ENCODE measurements around the gene FOSL2. TPM values are rescaled to one million over a fixed set of nuclear protein-coding genes. Genes with fewer than 3 reads are reported as not detected.
A peak's percentile ranks its signal among the peaks of the same experiment; 100 is the strongest.

Gene FOSL2
- total RNA-seq, 1 donor from 2014 or later, result 38.4 TPM

- Mint-ChIP-seq H3K4me3 (ENCODE audit: low read depth) (no peak overlapping the region), H3K27ac (no peak overlapping the region), H3K27me3 (no peaks in the 10 kb centered on the region), H3K36me3 (ENCODE audit: insufficient read depth) (peaks cover 1% of the 10 kb centered on the region), H3K9me3 (ENCODE audit: low read depth) (peaks cover 12% of the 10 kb centered on the region), H3K4me1 (ENCODE audit: low read depth) (peaks cover 9% of the 10 kb centered on the region)
- no peak for DNase-seq (ENCODE audit: low spot score, unreplicated experiment)
- TF ChIP-seq, protein P1, sequence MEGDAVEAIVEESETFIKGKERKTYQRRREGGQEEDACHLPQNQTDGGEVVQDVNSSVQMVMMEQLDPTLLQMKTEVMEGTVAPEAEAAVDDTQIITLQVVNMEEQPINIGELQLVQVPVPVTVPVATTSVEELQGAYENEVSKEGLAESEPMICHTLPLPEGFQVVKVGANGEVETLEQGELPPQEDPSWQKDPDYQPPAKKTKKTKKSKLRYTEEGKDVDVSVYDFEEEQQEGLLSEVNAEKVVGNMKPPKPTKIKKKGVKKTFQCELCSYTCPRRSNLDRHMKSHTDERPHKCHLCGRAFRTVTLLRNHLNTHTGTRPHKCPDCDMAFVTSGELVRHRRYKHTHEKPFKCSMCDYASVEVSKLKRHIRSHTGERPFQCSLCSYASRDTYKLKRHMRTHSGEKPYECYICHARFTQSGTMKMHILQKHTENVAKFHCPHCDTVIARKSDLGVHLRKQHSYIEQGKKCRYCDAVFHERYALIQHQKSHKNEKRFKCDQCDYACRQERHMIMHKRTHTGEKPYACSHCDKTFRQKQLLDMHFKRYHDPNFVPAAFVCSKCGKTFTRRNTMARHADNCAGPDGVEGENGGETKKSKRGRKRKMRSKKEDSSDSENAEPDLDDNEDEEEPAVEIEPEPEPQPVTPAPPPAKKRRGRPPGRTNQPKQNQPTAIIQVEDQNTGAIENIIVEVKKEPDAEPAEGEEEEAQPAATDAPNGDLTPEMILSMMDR (IDR thresholded peaks at IDR 0.05; ENCODE audit: unreplicated experiment), result no peak
Measured at GRCh38 chr2:28433935-28434599, 41.4 kb downstream of the FOSL2 start.

- DNase-seq (ENCODE audit: low spot score, unreplicated experiment), result no peak
- TF ChIP-seq, protein P1 (IDR thresholded peaks at IDR 0.05; ENCODE audit: unreplicated experiment), result no peak
- H3K36me3 Mint-ChIP-seq (ENCODE audit: insufficient read depth), result peaks cover 1% of the 10 kb centered on the region
- H3K27ac Mint-ChIP-seq, result no peak overlapping the region
- peaks cover 9% of the 10 kb centered on the region for H3K4me1 Mint-ChIP-seq (ENCODE audit: low read depth)
- H3K9me3 Mint-ChIP-seq (ENCODE audit: low read depth), result peaks cover 12% of the 10 kb centered on the region
- H3K4me3 Mint-ChIP-seq (ENCODE audit: low read depth), result no peak overlapping the region
- no peaks in the 10 kb centered on the region for H3K27me3 Mint-ChIP-seq
Measured at GRCh38 chr2:28434600-28434989, 41.9 kb downstream of the FOSL2 start.

DNA sequence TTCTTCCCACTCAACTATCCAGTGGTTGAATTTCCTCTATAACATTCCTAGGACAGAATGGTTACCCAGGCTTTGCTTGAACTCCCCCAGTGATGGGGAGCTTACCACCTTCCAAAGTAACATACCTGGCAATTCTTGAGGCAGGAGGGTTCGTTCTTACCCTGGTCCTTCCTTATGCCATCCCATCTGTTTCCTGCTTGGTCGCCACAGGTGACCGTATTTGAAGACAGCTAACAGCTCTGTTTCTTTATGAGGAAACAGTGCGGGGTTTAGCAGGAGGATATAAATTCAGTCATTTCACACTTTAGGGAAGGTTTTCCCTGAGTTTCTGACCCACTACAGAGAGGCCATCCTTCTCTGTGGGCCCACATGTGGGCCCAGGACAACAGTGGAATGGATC, 42.6 kb downstream of the FOSL2 start:
- TF ChIP-seq, protein P1 (IDR thresholded peaks at IDR 0.05; ENCODE audit: unreplicated experiment), result no peak
- peaks cover 12% of the 10 kb centered on the region for H3K9me3 Mint-ChIP-seq (ENCODE audit: low read depth)
- no peak overlapping the region for H3K27ac Mint-ChIP-seq

DNA sequence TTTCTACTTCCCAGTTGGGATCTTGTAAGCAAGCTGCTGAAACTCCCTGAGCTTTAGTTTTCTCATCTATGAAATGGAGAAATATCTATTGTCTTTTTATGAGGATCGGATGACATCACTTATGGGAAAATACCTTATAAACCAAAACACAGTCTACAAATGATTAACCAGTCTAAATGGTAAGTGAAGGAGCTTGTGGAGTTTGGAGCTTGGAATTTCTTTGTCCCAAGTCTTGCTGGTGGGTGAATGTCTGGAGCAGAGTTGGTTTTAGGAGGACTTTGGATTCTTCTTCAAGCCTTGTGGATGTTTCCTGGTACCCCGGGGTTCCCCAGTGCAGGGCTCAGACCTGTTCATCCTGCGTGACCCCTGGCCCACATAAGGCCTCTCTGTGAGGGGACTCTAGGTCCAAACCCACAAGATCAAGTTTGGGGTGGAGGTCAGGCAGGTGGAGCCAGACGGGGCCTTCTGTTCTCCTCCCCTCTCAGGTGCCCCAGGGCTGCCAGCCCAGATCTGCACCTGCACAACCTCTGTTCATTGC, 43.2 kb downstream of the FOSL2 start:
- Mint-ChIP-seq H3K27me3 (no peaks in the 10 kb centered on the region), H3K9me3 (ENCODE audit: low read depth) (peaks cover 12% of the 10 kb centered on the region), H3K4me3 (ENCODE audit: low read depth) (no peak overlapping the region), H3K36me3 (ENCODE audit: insufficient read depth) (peaks cover 1% of the 10 kb centered on the region), H3K27ac (peak overlapping the region; percentile 80), H3K4me1 (ENCODE audit: low read depth) (peaks cover 10% of the 10 kb centered on the region)
- TF ChIP-seq, protein P1 (IDR thresholded peaks at IDR 0.05; ENCODE audit: unreplicated experiment), result no peak
- no peak for DNase-seq (ENCODE audit: low spot score, unreplicated experiment)

More for the DNA sequence above, 42.6 kb downstream of the FOSL2 start:
- H3K27me3 Mint-ChIP-seq, result no peaks in the 10 kb centered on the region
- peaks cover 10% of the 10 kb centered on the region for H3K4me1 Mint-ChIP-seq (ENCODE audit: low read depth)
- H3K4me3 Mint-ChIP-seq (ENCODE audit: low read depth), result no peak overlapping the region
- no peak for DNase-seq (ENCODE audit: low spot score, unreplicated experiment)
- peaks cover 1% of the 10 kb centered on the region for H3K36me3 Mint-ChIP-seq (ENCODE audit: insufficient read depth)

DNA sequence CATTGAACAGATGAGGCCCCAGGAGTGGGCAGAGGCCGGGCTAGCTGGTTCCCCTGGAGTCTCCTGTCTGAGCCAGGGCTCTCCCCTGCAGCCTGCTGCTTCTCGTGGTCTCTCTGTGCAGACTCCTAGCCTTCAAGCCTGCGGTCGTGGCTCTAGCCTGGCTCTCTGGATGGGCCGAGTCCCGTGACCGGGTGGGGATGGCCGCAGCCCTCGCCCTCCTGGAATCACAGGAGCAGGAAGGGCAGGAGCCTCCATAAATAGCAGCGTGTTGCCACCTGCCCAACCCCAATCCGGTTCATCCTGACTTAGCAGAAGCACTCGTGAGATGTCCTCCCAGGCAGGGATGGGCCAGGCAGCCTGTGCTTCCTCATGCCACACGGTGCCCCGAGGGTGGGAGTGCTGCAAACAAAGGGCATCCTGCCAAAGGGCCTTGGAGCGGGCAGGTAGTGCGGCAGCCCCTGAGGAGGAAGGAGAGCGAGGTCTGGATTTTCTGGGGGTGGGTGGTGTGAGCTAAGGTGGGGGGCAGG, 43.9 kb downstream of the FOSL2 start:
- Mint-ChIP-seq H3K27ac (no peak overlapping the region), H3K4me3 (ENCODE audit: low read depth) (no peak overlapping the region)
- TF ChIP-seq, protein P1 (IDR thresholded peaks at IDR 0.05; ENCODE audit: unreplicated experiment), result no peak

More for the DNA sequence above, 43.9 kb downstream of the FOSL2 start:
- Mint-ChIP-seq H3K36me3 (ENCODE audit: insufficient read depth) (peaks cover 1% of the 10 kb centered on the region), H3K9me3 (ENCODE audit: low read depth) (peaks cover 12% of the 10 kb centered on the region), H3K4me1 (ENCODE audit: low read depth) (peaks cover 10% of the 10 kb centered on the region), H3K27me3 (no peaks in the 10 kb centered on the region)
- DNase-seq (ENCODE audit: low spot score, unreplicated experiment), result no peak

Measured in progenitor cell of endocrine pancreas (in vitro differentiated cells).